ENCODE measurements around the gene REEP5. TPM values are rescaled to one million over a fixed set of nuclear protein-coding genes. Genes with fewer than 3 reads are reported as not detected.

REEP5 gene
- total RNA-seq, 1 experiment from 2014 or later, result 49.6 TPM

- POLR2A ChIA-PET, result interaction anchor here (0.7 kb wide), 1 partner anchor 1498 kb away, joined by 3 read pairs; no protein-coding TSS in a partner anchor
- peaks cover 64% of the 10 kb centered on the region for H3K36me3 Mint-ChIP-seq
- H3K27ac Mint-ChIP-seq, result no peak overlapping the region
These were observed 56.9 kb downstream of the REEP5 start for GRCh38 chr5:112865128-112865527.

GRCh38 chr5:112863549-112863948, 58.5 kb downstream of the REEP5 start:
- H3K27ac Mint-ChIP-seq, result no peak overlapping the region
- no peak for TF ChIP-seq GABPB1 (CRISPR knock-in tag; IDR thresholded peaks at IDR 0.05)
- no peak for TF ChIP-seq ZBTB43 (CRISPR knock-in tag; IDR thresholded peaks at IDR 0.05)
- TF ChIP-seq USF1 (CRISPR knock-in tag; IDR thresholded peaks at IDR 0.05), result no peak
- TF ChIP-seq OVOL2 (CRISPR knock-in tag; IDR thresholded peaks at IDR 0.05; ENCODE audit: borderline replicate concordance), result no peak
- TF ChIP-seq ATF6 (CRISPR knock-in tag; IDR thresholded peaks at IDR 0.05), result no peak
- no peak for TF ChIP-seq ATF3 (CRISPR knock-in tag; conservative IDR thresholded peaks at IDR 0.05)
- no peak for TF ChIP-seq FOXK1 (CRISPR knock-in tag; IDR thresholded peaks at IDR 0.05)
- no peak for TF ChIP-seq ZNF121 (CRISPR knock-in tag; IDR thresholded peaks at IDR 0.05)
- TF ChIP-seq KAT7 (CRISPR knock-in tag; IDR thresholded peaks at IDR 0.05; ENCODE audit: borderline replicate concordance), result no peak
- no peak for TF ChIP-seq ZNF532 (CRISPR knock-in tag; IDR thresholded peaks at IDR 0.05; ENCODE audit: borderline replicate concordance)
- no peak for TF ChIP-seq TP53 (CRISPR knock-in tag; IDR thresholded peaks at IDR 0.05)
- TF ChIP-seq ZNF396 (CRISPR knock-in tag; IDR thresholded peaks at IDR 0.05; ENCODE audit: borderline replicate concordance), result no peak
- TF ChIP-seq E2F5 (CRISPR knock-in tag; IDR thresholded peaks at IDR 0.05), result no peak
- no peak for TF ChIP-seq EMX1 (CRISPR knock-in tag; IDR thresholded peaks at IDR 0.05)
- no peak for TF ChIP-seq FOXP1 (CRISPR knock-in tag; IDR thresholded peaks at IDR 0.05; ENCODE audit: borderline replicate concordance)
- TF ChIP-seq PRDM15 (CRISPR knock-in tag; IDR thresholded peaks at IDR 0.05), result no peak
- TF ChIP-seq ZSCAN18 (CRISPR knock-in tag; IDR thresholded peaks at IDR 0.05), result no peak
- H3K36me3 Mint-ChIP-seq, result peaks cover 50% of the 10 kb centered on the region
- CTCF ChIA-PET, result interaction anchor here (1.2 kb wide), 1 partner anchor 15 kb away, joined by 4 read pairs; no protein-coding TSS in a partner anchor
- H3K4me1 Mint-ChIP-seq, result peaks cover 17% of the 10 kb centered on the region
- POLR2A ChIA-PET, result no interaction called here
- peaks cover 5% of the 10 kb centered on the region; the same call in 1 of the 2 replicates for H3K9me3 Mint-ChIP-seq
- no peak overlapping the region; the same call in 1 of the 2 replicates for H3K4me3 Mint-ChIP-seq
- DNase-seq (ENCODE audit: low spot score) (no peak), ATAC-seq (no peak)
- H3K27me3 Mint-ChIP-seq (ENCODE audit: low read depth), result peaks cover 14% of the 10 kb centered on the region

More at GRCh38 chr5:112865128-112865527, 56.9 kb downstream of the REEP5 start:
- TF ChIP-seq MXD4 (CRISPR knock-in tag; IDR thresholded peaks at IDR 0.05; ENCODE audit: borderline replicate concordance), result no peak
- Mint-ChIP-seq H3K27me3 (ENCODE audit: low read depth) (peaks cover 1% of the 10 kb centered on the region), H3K4me1 (peaks cover 17% of the 10 kb centered on the region), H3K4me3 (no peak overlapping the region), H3K9me3 (peaks cover 5% of the 10 kb centered on the region; the same call in 1 of the 2 replicates)
- no peak for ATAC-seq
- CTCF ChIA-PET, result no interaction called here
- DNase-seq (ENCODE audit: low spot score), result no peak

All from WTC11 (cell line).